H1 (cell line): Measurements from ENCODE around the gene IL1RAPL1. TPM values are rescaled to one million over a fixed set of nuclear protein-coding genes. Genes with fewer than 3 reads are reported as not detected.

Experiments used
- CTCF ChIA-PET: fragments of 300-600 bp; sonication (Branson Sonifier 250); formaldehyde crosslinking; loops from one replicate; lab custom pipeline; 2021; ENCODE audit not compliant: partially characterized antibody; lab: Charles Lee
- POLR2A ChIA-PET: fragments of 300-600 bp; sonication (Branson Sonifier 250); formaldehyde crosslinking; loops from one replicate; lab custom pipeline; 2021; ENCODE audit warnings: inconsistent platforms; ENCODE audit not compliant: partially characterized antibody; lab: Charles Lee
- DNase-seq, 2 experiments: peaks; one replicate each; pipeline versions ENCODE4 v3.0.0 to v3.0.0-alpha.2; 2010 to 2022; ENCODE audit warnings: low spot score in 2 of 2, low read depth in 1 of 2, mixed read lengths in 1 of 2
- FAIRE-seq: peaks from 2 replicates; lab custom pipeline; 2011; peaks lifted over from hg19 to GRCh38; lab: Jason Lieb, UNC
- H2AFZ ChIP-seq: 2 replicates; pipeline ENCODE4 v1.8.1; 2012; ENCODE audit warnings: low read length, inconsistent platforms
- H2AK5ac ChIP-seq: 2 replicates; pipeline ENCODE4 v1.6.1; 2013; ENCODE audit warnings: low read depth, low read length
- H2BK120ac ChIP-seq: replicated peaks from 2 replicates; pipeline ENCODE3; 2013; ENCODE audit warnings: low read depth, low read length, inconsistent platforms
- H2BK12ac ChIP-seq: 2 replicates; pipeline ENCODE4 v1.6.1; 2013; ENCODE audit warnings: low read depth, low read length
- H2BK15ac ChIP-seq: 2 replicates; pipeline ENCODE4 v1.6.1; 2013; ENCODE audit warnings: low read length
- H2BK20ac ChIP-seq: 2 replicates; pipeline ENCODE4 v1.6.1; 2013; ENCODE audit warnings: low read length
- H2BK5ac ChIP-seq: 2 replicates; pipeline ENCODE4 v1.6.1; 2013; ENCODE audit warnings: low read depth, low read length
- H3K14ac ChIP-seq: 2 replicates; pipeline ENCODE4 v1.6.1; 2013; ENCODE audit warnings: inconsistent platforms; ENCODE audit not compliant: insufficient read length
- H3K18ac ChIP-seq: 2 replicates; pipeline ENCODE4 v1.6.1; 2013; ENCODE audit warnings: low read length; ENCODE audit errors: extremely low read depth
- H3K23ac ChIP-seq: 2 replicates; pipeline ENCODE4 v1.6.1; 2013; ENCODE audit warnings: inconsistent platforms; ENCODE audit not compliant: insufficient read length
- H3K23me2 ChIP-seq: 2 replicates; pipeline ENCODE4 v1.6.1; 2013; ENCODE audit warnings: low read depth, low read length
- H3K27ac ChIP-seq: 2 replicates; pipeline ENCODE4 v1.6.1; 2011; ENCODE audit warnings: low read depth, low read length, inconsistent platforms
- H3K27me3 ChIP-seq, 4 experiments: replicated peaks in 1 of 4; 1 replicate in 1 of 4; 2 replicates in 3 of 4; pipeline versions ENCODE4 v1.6.1 to v1.8.1; 2011 to 2013; ENCODE audit warnings: low read length in 3 of 4, mild to moderate bottlenecking in 3 of 4, inconsistent platforms in 2 of 4, mixed read lengths in 2 of 4, moderate library complexity in 1 of 4; ENCODE audit not compliant: control insufficient read depth in 3 of 4, insufficient read depth in 3 of 4; ENCODE audit errors: extremely low read depth in 1 of 4
- H3K36me3 ChIP-seq, 4 experiments: 2 replicates each; pipeline versions ENCODE4 v1.6.1 to v1.8.1; 2011 to 2013; ENCODE audit warnings: mild to moderate bottlenecking in 4 of 4, low read length in 3 of 4, moderate library complexity in 2 of 4, control low read depth in 1 of 4, inconsistent platforms in 1 of 4; ENCODE audit not compliant: insufficient read depth in 4 of 4, control insufficient read depth in 2 of 4
- H3K4ac ChIP-seq: replicated peaks from 2 replicates; pipeline ENCODE3; 2013; ENCODE audit warnings: low read length, low read depth, mixed read lengths, inconsistent platforms; ENCODE audit not compliant: insufficient read length
- H3K4me1 ChIP-seq, 4 experiments: replicated peaks in 1 of 4; 1 replicate in 1 of 4; 2 replicates in 3 of 4; pipeline versions ENCODE4 v1.6.1 to v1.8.1; 2011 to 2013; ENCODE audit warnings: low read length in 3 of 4, inconsistent platforms in 2 of 4, mixed read lengths in 1 of 4; ENCODE audit not compliant: insufficient read depth in 4 of 4, control insufficient read depth in 3 of 4
- H3K4me2 ChIP-seq, 2 experiments: 2 replicates each; pipeline versions ENCODE4 v1.6.1 to v1.8.1; 2011 to 2013; ENCODE audit warnings: low read depth in 2 of 2, low read length in 2 of 2, control low read depth in 1 of 2, inconsistent platforms in 1 of 2, mild to moderate bottlenecking in 1 of 2; ENCODE audit not compliant: insufficient read depth in 1 of 2
- H3K4me3 ChIP-seq, 4 experiments: fragments of 200-600, 300-600 bp in 1 of 4; sonication (generic), shearing (Covaris generic), sonication (Bioruptor Twin) in 1 of 4; 2 replicates each; pipeline versions ENCODE4 v1.5.1 to v1.8.1; 2011 to 2016; ENCODE audit warnings: low read length in 4 of 4, low read depth in 3 of 4, control low read depth in 2 of 4, inconsistent platforms in 2 of 4, mild to moderate bottlenecking in 2 of 4, mixed read lengths in 1 of 4, moderate library complexity in 1 of 4; ENCODE audit not compliant: insufficient read depth in 2 of 4; ENCODE audit errors: extremely low read depth in 1 of 4
- H3K56ac ChIP-seq: replicated peaks from 2 replicates; pipeline ENCODE3; 2013; ENCODE audit warnings: low read depth, mild to moderate bottlenecking, mixed read lengths, low read length, inconsistent platforms; ENCODE audit not compliant: insufficient read length
- H3K79me1 ChIP-seq: 2 replicates; pipeline ENCODE4 v1.6.1; 2013; ENCODE audit warnings: low read depth, low read length, control low read depth
- H3K79me2 ChIP-seq, 2 experiments: 2 replicates each; pipeline versions ENCODE4 v1.6.1 to v1.8.1; 2012 to 2013; ENCODE audit warnings: low read length in 2 of 2, mild to moderate bottlenecking in 2 of 2, inconsistent platforms in 1 of 2; ENCODE audit not compliant: insufficient read depth in 2 of 2, control insufficient read depth in 1 of 2
- H3K9ac ChIP-seq, 4 experiments: replicated peaks in 1 of 4; 1 replicate in 1 of 4; 2 replicates in 3 of 4; pipeline versions ENCODE4 v1.6.1 to v1.8.1; 2011 to 2013; ENCODE audit warnings: low read depth in 3 of 4, low read length in 3 of 4, control low read depth in 2 of 4, mild to moderate bottlenecking in 2 of 4, moderate library complexity in 2 of 4, inconsistent platforms in 1 of 4; ENCODE audit errors: extremely low read depth in 1 of 4
- H3K9me3 ChIP-seq, 2 experiments: 2 replicates each; pipeline versions ENCODE4 v1.6.1 to v1.8.1; 2012 to 2013; ENCODE audit warnings: mild to moderate bottlenecking in 2 of 2, moderate library complexity in 2 of 2, control low read depth in 1 of 2, inconsistent platforms in 1 of 2, low read depth in 1 of 2, low read length in 1 of 2, mixed read lengths in 1 of 2; ENCODE audit not compliant: insufficient read depth in 2 of 2
- H4K20me1 ChIP-seq, 2 experiments: replicated peaks in 1 of 2; 2 replicates each; pipeline versions ENCODE3 to v1.8.1; 2011 to 2013; ENCODE audit warnings: inconsistent platforms in 2 of 2, low read length in 2 of 2, mild to moderate bottlenecking in 1 of 2; ENCODE audit not compliant: insufficient read depth in 2 of 2, control insufficient read depth in 1 of 2
- H4K5ac ChIP-seq: 2 replicates; pipeline ENCODE4 v1.6.1; 2013; ENCODE audit warnings: low read length, low read depth, mixed read lengths, inconsistent platforms; ENCODE audit not compliant: insufficient read length
- H4K8ac ChIP-seq: 2 replicates; pipeline ENCODE4 v1.8.0; 2013; ENCODE audit warnings: mild to moderate bottlenecking, moderate library complexity, low read length, inconsistent platforms; ENCODE audit not compliant: insufficient read depth; ENCODE audit errors: extremely low read depth
- H4K91ac ChIP-seq: replicated peaks from 2 replicates; pipeline ENCODE3; 2013; ENCODE audit warnings: low read length, mixed read lengths, inconsistent platforms; ENCODE audit not compliant: insufficient read length
- CBX5 ChIP-seq: fragments of 300-800, 300-1000 bp; sonication (generic); IDR thresholded peaks from 2 replicates; pipeline ENCODE4 v1.7.1; 2016; ENCODE audit warnings: antibody characterized with exemption, low read length, low read depth
- CBX8 ChIP-seq: fragments of 300-800, 300-1000 bp; sonication (generic); IDR thresholded peaks from 2 replicates; pipeline ENCODE4 v1.7.1; 2016; ENCODE audit warnings: low read depth, low read length, borderline replicate concordance
- CHD2 ChIP-seq: IDR thresholded peaks from 2 replicates; pipeline ENCODE4 v1.6.1; 2012; ENCODE audit warnings: low read length, improper control_type of control experiment
- EP300 ChIP-seq, 2 experiments: IDR thresholded peaks; 1 replicate in 1 of 2; 2 replicates in 1 of 2; pipeline ENCODE4 v1.6.1; 2011 to 2012; ENCODE audit warnings: low read depth in 2 of 2, low read length in 2 of 2, mild to moderate bottlenecking in 2 of 2, borderline replicate concordance in 1 of 2, inconsistent platforms in 1 of 2, moderate library complexity in 1 of 2
- GABPA ChIP-seq: IDR thresholded peaks from 2 replicates; pipeline ENCODE4 v1.6.1; 2011; ENCODE audit warnings: mild to moderate bottlenecking, low read length, moderate library complexity, borderline replicate concordance; ENCODE audit not compliant: insufficient read depth
- JUN ChIP-seq: IDR thresholded peaks from 2 replicates; pipeline ENCODE4 v1.6.1; 2011; ENCODE audit warnings: low read depth, mild to moderate bottlenecking, improper control_type of control experiment, low read length
- KDM4A ChIP-seq: IDR thresholded peaks from one replicate; pipeline ENCODE4 v1.7.1; 2012; ENCODE audit warnings: low read depth, mild to moderate bottlenecking, moderate library complexity, low read length, inconsistent platforms; ENCODE audit not compliant: severe bottlenecking
- MAX ChIP-seq: IDR thresholded peaks from 2 replicates; pipeline ENCODE4 v1.6.1; 2012; ENCODE audit warnings: inconsistent platforms
- RAD21 ChIP-seq, 2 experiments: IDR thresholded peaks in 1 of 2; conservative IDR thresholded peaks in 1 of 2; 2 replicates each; pipeline ENCODE4 v1.6.1; 2011; ENCODE audit warnings: low read depth in 2 of 2, low read length in 2 of 2, improper control_type of control experiment in 1 of 2, inconsistent platforms in 1 of 2, mild to moderate bottlenecking in 1 of 2, moderate library complexity in 1 of 2
- RBBP5 ChIP-seq: IDR thresholded peaks from 2 replicates; pipeline ENCODE4 v1.7.1; 2012; ENCODE audit warnings: low read depth, mild to moderate bottlenecking, inconsistent platforms, low read length, moderate library complexity, borderline replicate concordance
- RXRA ChIP-seq: IDR thresholded peaks from 2 replicates; pipeline ENCODE4 v1.6.1; 2011; ENCODE audit warnings: low read depth, mild to moderate bottlenecking, low read length, moderate library complexity; ENCODE audit not compliant: insufficient read depth
- SIX5 ChIP-seq: IDR thresholded peaks from 2 replicates; pipeline ENCODE4 v1.6.1; 2011; ENCODE audit warnings: mild to moderate bottlenecking, low read depth, low read length
- SP2 ChIP-seq: IDR thresholded peaks from 2 replicates; pipeline ENCODE4 v1.6.1; 2012; ENCODE audit warnings: mild to moderate bottlenecking, low read length, inconsistent platforms
- TAF1 ChIP-seq: IDR thresholded peaks from 2 replicates; pipeline ENCODE4 v1.6.1; 2011; ENCODE audit warnings: mild to moderate bottlenecking, low read depth, low read length
- TAF7 ChIP-seq: optimal IDR thresholded peaks from 2 replicates; pipeline ENCODE3; 2011; ENCODE audit warnings: low read depth, mild to moderate bottlenecking, inconsistent platforms, low read length, moderate library complexity, borderline replicate concordance
- WGBS, 2 experiments: shearing (Covaris generic) in 1 of 2; methylation state at CpG; one replicate each; pipeline versions ENCODE4 v1.1.6 to v1.1.7; 2013 to 2015; ENCODE audit warnings: low lambda C conversion rate in 2 of 2, mixed read lengths in 2 of 2, inconsistent platforms in 1 of 2, low coverage in 1 of 2, missing lambda C conversion rate in 1 of 2; ENCODE audit not compliant: insufficient replicate concordance in 2 of 2, insufficient coverage in 1 of 2, insufficient read length in 1 of 2; ENCODE audit errors: extremely low coverage in 1 of 2, missing lambda C conversion rate in 1 of 2; 5-methylcytosine and 5-hydroxymethylcytosine counted together
- polyA plus RNA-seq, 7 experiments: library from polyadenylated mRNA; depleted of rRNA in 3 of 7; stranded (reverse) in 5 of 7; unstranded in 2 of 7; fragments of >200 nt in 5 of 7; fragments of 200-250 nt in 2 of 7; gene quantifications; 1 replicate in 5 of 7; 2 replicates in 1 of 7; 4 replicates in 1 of 7; pipeline versions ENCODE4 v1.2.1 to v1.2.3, GENCODE V29; 2011 to 2013; ENCODE audit warnings: missing spikeins in 2 of 7, mixed read lengths in 2 of 7
- total RNA-seq: library from RNA; stranded (reverse); fragmentation: NEBNext Ultra II Directional; extraction: Animal tissue kit (Norgen Biotek cat#: 25700); gene quantifications from 2 replicates; pipeline ENCODE4 v1.2.1, GENCODE V29; 2021

Gene IL1RAPL1
- total and polyA plus RNA-seq, 2 of the 8 experiments (the other 6 are each of a cell fraction or from before 2014, with no cell fraction given), result 0.11 to 0.35 TPM

- no peaks in the 10 kb centered on the region for H3K36me3 ChIP-seq
- H3K56ac ChIP-seq, result no peak overlapping the region
- no peaks in the 10 kb centered on the region for H3K9me3 ChIP-seq
- no peak overlapping the region for H2BK20ac ChIP-seq
- DNase-seq (no peak), FAIRE-seq (no peak)
- H4K91ac ChIP-seq, result no peak overlapping the region
- H3K4me2 ChIP-seq, result no peak overlapping the region
- H3K4ac ChIP-seq, result no peak overlapping the region
- no peaks in the 10 kb centered on the region for H3K23me2 ChIP-seq
- H2BK5ac ChIP-seq, result no peak overlapping the region
- H3K23ac ChIP-seq, result no peak overlapping the region
- no peak overlapping the region for H2BK120ac ChIP-seq
- no peaks in the 10 kb centered on the region for H4K20me1 ChIP-seq
- no peak overlapping the region for H2BK12ac ChIP-seq
- H4K8ac ChIP-seq, result no peak overlapping the region
- H3K79me2 ChIP-seq, result no peaks in the 10 kb centered on the region
- no peaks in the 10 kb centered on the region for H3K4me1 ChIP-seq
- H3K9ac ChIP-seq, result no peak overlapping the region
- no peak overlapping the region for H2AFZ ChIP-seq
- H4K5ac ChIP-seq, result no peak overlapping the region
- H3K27me3 ChIP-seq, result no peaks in the 10 kb centered on the region
- H3K27ac ChIP-seq, result no peak overlapping the region
- no peak overlapping the region for H2BK15ac ChIP-seq
- CTCF ChIA-PET, result no interaction called here
- H3K18ac ChIP-seq, result no peak overlapping the region
- H3K4me3 ChIP-seq, result no peak overlapping the region
- H3K79me1 ChIP-seq, result no peaks in the 10 kb centered on the region
- no CpG with 5 or more reads among the region's 1 CpG for WGBS, 2 experiments
- POLR2A ChIA-PET, result no interaction called here
- H2AK5ac ChIP-seq, result no peak overlapping the region
- no peak overlapping the region for H3K14ac ChIP-seq
- TF ChIP-seq TAF7 (no peak), JUN (no peak), RAD21 (IDR thresholded peaks at IDR 0.05 in 1 of 2, conservative IDR thresholded peaks at IDR 0.05 in 1 of 2; ENCODE audit: low read depth in 2 of 2, low read length in 2 of 2) (no peak), RBBP5 (no peak), KDM4A (no peak), CBX8 (no peak), RXRA (no peak), CBX5 (no peak), EP300 (IDR thresholded peaks at IDR 0.05; ENCODE audit: borderline replicate concordance in 1 of 2, low read depth in 2 of 2, low read length in 2 of 2) (no peak), SP2 (no peak), TAF1 (no peak), SIX5 (no peak), MAX (no peak), CHD2 (no peak), GABPA (no peak)
Measured at GRCh38 chrX:29948653-29949052, 1361.4 kb downstream of the IL1RAPL1 start.
